HPDE6-E6E7 (cell line): Measurements from ENCODE around the gene SULF2.

Source experiments
- DNase-seq: peaks from one replicate; pipeline ENCODE4 v3.0.0; 2011; ENCODE audit warnings: missing footprints; ENCODE audit errors: extremely low spot score

Gene SULF2

DNA sequence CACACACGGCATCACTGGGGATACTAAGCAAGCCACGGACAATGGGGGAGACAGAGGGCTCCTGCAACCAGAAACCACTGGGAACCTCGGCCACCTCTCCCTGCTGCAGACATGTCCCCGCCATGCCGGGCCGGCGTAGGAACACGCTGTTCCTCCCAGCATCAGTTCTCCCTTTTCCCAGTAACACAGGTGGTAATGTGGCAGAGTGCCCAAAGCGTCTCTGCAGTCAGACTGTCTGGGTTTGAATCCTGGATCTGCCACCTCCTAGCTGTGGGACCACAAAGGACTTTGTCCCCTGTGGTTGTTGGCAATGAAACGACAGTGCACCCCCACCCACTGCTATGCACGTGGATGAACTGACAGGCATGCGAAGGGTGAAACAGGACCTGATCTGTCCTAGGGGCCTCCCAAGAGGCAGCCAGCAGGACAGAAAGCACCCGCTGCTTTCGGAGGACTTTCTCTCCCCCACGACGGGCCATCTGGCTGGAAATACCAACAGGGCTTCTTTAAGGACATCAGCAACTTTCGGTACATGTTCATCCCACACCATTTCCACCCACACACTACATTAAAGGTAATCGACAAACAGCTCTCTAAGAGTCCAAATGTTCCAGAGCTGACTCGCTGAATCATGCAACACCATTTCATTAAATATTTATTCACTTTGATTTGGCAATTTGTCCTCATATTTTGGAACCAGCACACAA lies 74.1 kb downstream of the SULF2 start:
- DNase-seq = no peak

DNA sequence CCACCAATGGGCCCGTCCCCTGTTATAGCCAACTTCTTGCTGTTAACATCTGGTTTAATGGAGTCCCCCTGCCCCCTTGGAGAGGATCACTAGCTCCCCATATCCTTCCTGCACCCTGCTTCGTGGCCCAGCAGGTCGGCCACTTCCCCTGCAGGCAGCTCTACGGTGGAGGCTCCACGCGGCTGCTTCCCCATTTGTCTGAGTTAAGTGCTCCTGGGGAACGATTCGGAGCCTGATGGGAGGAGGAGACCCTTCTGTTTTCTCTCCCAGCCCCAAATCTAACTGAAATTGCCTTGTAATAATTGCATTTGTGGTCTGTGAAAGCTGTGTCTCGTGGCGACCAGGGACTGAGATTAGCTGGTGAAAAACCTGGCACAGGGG lies 74.6 kb downstream of the SULF2 start:
- DNase-seq = no peak

DNA sequence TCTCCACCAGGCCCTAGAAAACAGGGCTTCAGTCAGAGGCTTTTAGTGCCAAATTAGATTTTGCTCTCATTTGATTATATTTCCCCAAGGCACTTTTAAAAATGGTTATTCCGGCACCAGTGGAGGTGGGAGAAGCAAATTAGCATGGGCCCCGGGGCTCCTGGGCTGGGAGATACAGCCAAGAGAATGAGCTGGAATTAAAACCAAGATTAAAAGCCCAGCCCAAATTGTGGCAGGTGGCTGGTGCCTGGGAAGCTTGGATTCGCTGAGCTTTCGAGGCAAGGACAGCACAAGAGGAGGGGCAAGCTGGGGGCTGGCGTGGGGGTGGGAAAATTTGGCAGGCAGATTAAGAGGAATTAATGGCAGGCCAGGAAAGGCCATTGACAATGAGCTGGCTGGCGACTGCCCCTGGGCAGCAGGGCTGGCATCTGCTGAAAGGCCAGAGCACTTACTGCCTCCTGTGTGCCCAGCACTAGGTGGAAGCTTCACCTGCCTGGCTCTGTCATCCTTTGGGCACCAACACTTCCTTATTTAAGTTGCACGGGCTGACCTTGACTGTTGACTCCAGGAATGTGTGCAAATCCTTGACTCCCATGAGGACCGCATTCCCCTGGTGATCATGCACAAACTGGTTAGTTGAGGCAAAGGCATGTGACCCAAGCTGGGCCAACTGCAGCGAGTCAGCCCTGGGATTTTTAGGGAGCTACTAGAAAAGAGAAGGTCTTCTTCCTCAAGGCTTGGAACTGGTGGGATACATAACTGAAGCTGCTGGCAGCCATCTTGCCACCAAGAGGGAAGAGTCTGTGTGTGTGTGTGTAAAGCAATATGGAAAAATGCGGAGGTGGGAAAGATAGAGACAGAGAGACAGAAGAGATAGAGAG lies 76.1 kb downstream of the SULF2 start:
- no peak for DNase-seq

DNA sequence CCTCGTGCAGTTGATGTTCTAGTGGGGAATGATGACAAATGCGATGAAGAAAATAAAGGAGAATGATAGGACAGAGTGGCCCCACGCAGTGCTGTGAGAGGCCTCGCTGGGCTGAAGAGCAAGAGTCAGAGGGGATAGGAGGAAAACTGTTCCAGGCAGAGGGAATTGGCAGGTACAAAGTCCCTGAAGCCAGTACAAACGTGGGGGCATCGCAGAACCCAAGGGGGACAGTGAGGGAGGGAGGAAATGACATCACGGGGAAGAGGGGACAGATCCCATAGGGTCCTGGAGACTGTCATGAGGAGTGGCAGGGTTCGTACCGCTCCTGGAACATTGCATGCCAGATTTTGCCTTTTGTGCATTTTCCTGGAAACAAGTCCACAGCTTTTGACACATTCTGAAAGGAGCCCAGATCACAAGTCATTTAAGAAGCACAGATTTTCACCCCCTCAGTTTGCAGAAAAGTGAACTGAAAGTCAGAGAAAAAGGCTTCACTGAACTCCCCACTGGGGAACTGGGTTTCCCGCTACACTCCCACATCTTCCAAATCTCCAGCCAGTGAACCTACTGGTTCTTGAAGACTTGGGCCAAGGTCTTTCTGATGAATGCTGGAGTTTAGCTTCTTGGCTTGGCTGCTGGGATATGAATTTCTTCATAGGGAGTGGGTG lies 77.0 kb downstream of the SULF2 start:
- no peak for DNase-seq

DNA sequence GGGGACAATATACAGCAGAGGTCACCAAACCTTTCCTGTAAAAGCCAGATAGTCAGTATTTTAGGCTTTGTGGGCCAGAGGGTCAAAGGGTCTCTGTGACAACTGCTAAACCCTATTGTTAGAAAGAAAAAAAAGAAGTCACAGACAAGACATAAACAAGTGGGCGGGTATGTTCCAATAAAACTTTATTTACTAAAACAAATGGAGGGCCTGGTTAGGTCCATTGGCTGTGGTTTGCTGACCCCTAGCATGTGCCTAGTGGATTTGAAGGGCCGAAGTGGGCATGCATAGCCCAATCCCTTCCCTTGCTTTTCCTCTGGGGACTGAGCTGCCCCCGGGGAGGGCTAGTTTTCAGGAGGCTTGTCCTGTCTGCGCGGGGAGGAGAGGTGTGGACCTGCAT lies 78.9 kb downstream of the SULF2 start:
- no peak for DNase-seq

DNA sequence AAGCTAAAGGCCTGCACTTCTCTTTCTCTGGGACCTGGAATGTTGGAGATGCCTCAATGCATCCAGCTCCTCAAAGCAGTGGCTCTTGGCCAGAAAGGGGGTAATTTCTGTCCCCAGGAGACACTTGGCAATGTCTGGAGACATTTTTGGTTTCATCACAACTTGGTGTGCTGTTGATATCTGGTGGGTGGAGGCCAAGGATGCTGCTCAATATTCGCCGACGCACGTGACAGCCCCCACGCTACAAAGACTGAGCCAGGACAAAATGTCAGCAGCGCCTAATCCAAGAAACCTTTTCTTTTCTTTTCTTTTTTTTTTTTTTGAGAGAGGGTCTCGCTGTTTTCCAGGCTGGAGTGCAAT lies 79.8 kb downstream of the SULF2 start:
- no peak for DNase-seq

DNA sequence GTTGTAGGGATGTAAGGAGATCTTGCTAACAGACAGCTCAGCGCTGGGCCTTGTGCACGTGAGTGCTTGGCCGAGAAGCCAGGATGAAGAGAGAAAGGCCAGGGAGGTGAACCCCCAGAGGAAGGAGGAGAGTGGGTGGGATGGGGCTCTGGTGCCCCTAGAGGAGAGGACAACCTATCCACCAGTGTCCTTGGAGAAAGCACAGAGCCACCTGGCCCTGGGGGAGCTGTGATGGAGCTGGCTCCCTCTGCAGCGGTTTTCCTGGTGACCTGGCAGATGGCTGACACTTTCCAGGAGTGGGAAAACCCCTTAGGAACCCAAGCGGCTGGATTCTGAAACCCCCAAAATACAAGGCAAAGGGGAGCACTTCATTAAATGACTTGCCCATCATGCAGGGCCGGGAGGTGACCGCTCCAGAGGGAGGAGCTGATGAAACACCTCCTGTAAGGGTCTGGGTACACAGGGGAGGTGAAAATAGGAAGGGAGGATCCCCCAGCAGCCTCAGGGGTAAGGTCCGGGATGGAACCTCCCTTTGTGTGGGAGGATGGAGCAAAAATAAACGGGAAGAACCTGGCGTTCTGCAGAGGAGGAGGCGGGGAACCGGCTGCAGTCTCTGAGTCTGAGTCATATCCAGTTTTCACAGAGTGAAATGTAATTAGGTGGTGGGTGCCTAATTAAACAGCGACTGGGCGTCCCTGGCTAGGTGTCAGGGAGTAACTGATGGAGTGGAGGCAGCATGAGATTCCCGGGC lies 80.4 kb downstream of the SULF2 start:
- peak; percentile 38 for DNase-seq

DNA sequence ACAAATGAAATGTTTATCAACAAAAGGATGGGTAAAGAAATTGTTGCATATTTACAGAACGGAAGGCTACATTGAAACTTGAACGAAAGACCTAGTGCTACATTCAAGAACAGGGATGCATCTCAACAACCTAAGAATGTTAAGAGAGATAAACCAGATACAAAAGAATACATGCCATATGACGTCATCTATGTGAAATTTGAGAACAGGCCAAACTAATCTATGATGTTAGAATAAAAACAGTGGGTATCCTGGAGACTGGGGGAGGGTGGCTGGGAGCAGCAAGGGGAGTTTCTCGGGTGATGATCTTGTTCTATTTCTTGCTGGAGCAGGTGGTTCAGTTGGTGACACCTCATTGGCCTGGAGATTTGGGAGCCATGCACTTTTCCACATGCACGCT lies 81.5 kb downstream of the SULF2 start:
- no peak for DNase-seq

DNA sequence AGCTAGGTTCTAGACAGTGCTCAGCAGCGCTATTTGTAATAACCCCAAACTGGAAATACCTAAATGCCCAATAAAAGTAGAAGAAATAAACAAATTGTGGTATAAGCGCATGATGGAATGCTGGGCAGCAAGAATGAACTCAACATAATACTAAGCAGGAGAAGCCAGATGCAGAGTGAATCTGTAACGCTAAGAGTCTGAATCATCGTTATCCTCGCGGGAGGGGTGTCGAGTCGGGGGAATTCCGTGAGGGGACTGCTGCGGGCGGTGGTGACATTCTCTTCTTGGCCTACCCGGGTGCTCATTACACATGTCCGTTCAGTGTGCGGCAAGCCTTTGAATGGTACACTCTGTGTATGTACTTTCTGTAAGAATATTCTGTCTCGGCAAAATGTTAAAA lies 83.7 kb downstream of the SULF2 start:
- DNase-seq = no peak

DNA sequence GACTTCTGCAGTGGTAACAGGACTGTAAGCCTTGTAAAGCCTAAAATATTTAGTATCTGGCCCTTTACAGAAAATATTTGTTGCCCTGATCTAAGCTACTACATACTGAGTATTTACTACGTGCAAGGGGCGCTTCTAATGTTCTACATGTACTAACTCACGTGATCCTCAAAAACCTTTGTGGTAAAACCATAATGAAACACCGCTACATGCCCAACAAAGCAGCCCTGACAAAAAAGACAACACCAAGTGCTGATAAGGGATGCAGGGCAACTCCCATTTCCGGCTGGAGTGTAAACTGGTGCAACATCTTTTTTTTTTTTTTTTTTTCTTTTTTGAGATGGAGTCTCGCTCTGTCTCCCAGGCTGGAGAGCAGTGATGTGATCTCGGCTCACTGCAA lies 85.0 kb downstream of the SULF2 start:
- DNase-seq = no peak

DNA sequence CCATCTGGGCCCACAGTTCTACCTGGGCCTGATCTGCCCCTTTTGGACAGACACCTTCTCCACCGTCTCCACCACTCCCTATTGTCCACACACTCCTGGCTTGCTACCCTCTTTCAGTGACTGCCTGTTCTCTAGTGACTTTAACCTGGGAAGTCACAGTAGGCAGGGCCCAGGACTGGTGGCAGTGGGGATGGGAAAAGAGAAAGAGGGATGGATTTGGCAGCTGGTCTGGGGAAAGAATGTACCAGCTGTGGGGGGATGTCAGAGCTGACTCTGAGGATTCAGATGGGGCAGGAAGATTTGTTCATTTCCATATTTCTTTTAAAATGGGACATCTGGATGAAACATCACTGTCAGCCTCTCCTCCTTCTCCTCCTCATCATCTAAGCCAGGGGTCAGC lies 85.5 kb downstream of the SULF2 start:
- no peak for DNase-seq

DNA sequence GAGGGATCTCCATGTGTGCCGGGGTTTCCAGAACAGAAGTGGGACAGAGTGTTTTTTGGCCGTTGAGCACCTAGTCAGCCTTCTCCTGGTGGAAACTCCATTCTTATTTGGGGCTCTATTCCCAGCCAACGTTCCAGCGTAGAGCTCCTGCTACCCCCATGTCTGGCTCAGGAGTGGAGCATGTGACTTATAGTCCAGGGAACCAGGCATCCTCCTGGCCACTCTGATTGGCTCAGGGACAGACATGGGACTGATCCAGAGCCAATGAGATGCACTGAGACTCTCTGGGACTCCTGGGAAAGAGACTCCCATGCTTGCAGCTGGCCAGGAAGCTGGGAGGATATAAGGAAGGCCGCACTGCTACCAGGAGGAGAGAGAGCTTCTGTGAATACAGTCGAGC lies 87.1 kb downstream of the SULF2 start:
- no peak for DNase-seq

DNA sequence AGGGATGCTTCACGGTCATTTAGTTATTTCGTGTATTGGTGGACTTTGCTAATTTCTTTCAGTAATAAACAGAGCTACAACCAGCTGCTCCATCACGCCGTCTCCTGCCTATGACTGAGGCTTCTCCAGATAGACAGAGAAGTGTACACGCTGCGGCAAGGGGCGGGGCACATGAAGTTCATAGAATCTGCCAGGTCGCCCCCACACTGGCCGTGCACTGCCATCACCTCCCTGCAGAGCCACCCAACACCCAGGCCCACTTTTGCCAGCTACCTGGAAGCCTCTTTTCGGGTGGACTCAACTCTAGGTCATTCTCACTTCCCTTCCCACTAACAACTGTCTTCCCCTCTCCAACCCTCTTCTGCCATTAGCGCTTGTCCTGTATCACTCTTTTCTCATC lies 88.4 kb downstream of the SULF2 start:
- no peak for DNase-seq

DNA sequence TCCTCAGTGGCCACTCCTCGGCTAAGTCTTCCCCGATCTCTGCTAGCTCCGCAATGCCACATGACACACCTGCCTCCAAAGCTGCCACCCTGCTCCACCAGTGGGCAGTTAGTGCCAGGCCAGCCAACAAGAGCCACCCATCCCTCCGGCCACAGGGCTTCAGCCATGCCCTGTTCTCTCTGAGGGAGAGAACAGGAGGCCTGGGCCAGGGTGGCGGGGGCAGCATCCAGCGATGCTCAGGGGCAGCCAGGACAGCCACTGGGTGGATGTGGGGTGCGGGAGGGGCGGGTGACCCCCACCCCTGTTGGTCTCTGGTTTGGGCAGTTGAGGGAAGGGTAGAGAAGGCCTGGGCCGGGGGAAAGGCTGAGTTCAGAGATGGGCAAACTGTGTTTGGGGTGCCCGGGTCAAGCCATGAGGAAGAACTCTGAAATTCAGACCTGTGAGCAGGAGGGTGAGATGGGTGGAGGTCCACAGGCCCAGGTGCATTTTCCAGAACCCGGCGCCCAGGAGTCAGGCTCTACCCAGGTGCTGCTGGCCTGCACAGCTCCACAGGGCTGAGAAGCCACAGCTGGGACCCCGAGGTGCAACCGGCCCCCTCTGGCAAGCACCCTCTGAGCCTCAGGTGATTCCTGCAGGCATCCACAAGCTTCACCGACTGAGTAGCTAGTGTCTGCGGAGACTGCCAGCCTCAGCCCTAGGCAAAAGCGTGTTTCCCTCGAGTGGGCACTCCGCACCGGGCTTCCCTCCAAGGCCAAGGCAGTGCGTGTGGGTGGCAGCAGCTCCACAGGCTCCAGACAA lies 91.1 kb downstream of the SULF2 start:
- DNase-seq = no peak

DNA sequence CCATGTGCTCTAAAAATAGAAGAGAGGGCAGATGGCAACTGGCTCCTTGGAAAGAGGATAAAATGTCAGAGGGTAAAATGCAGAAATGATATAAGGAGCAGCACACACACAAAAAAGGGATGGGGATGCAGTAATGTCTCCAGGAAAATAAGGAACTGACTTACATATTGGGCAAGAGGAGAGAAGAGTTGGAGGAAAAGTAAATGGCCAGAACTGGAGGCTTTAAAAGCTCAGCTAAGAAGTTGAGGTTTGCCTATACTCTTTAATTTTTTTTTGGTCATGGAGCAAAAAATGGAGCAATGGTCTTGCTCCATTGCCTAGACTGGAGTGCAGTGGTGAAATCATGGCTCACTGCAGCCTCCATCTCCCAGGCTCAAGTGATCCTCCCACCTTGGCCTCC lies 93.7 kb downstream of the SULF2 start:
- no peak for DNase-seq

DNA sequence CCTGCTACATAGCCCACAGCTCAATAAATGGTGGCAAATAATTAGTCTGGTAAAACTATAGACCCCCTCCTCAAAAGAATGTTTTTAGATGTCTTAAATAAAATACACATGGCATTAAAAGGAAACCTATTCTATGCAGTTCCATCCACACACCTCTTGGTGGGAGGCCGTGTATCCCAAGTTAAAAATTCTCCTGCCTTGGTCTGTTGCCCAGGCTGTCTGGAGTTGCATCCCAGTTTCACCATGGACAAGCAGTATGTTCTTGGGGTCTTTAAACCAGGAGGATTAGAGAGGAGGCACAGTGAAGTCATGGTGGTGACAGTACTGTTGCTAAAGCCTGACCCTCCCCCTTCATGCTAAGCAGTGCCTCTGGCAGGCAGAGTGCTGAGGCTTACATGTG lies 95.5 kb downstream of the SULF2 start:
- no peak for DNase-seq

DNA sequence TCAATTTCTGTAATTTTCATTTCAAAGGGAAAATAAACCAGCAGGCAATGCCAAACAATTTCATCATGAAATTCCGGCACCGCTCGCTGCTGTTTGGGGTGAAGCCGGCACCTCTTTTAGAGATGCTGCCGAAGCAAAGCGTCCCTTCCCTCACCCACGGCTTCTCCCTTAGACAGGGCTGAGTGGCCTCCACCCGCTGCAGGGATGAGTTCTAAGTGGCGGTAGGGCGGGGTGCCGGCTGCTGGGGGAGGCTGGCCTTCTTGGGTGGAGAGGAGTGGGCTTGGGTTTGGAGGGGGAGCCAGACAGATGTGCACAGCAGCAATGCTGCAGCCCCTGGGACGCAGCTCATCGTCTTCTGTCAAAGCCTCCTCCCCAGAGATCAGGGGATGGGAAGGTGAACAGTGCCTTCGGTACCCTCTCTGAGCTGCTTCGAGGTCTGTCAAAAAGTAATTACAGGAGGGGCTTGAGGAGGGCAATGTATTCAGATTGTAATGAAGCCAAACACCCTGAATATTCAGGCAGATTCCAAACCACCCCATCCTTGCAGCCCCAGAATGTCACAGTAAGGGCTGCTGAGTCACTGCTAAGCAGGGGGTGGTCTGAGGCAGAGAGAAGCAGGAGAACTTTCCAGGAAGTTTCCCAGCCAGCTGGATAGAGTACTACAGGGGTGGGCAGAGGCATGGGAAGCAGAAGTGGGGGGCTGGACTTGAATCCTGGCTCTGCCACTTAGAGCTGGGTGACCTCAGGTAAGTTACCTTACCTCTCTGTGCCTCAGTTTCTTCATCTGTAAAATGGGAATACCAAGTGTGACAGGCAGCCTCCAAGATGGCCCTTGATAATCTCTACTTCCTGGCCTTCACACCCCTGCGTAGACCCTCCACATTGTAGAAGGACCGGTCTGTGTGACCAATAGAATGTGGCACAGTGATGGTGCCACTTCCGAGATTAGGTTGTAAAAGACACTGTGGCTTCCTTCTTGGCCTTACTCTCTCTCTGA lies 96.6 kb downstream of the SULF2 start:
- DNase-seq = no peak

DNA sequence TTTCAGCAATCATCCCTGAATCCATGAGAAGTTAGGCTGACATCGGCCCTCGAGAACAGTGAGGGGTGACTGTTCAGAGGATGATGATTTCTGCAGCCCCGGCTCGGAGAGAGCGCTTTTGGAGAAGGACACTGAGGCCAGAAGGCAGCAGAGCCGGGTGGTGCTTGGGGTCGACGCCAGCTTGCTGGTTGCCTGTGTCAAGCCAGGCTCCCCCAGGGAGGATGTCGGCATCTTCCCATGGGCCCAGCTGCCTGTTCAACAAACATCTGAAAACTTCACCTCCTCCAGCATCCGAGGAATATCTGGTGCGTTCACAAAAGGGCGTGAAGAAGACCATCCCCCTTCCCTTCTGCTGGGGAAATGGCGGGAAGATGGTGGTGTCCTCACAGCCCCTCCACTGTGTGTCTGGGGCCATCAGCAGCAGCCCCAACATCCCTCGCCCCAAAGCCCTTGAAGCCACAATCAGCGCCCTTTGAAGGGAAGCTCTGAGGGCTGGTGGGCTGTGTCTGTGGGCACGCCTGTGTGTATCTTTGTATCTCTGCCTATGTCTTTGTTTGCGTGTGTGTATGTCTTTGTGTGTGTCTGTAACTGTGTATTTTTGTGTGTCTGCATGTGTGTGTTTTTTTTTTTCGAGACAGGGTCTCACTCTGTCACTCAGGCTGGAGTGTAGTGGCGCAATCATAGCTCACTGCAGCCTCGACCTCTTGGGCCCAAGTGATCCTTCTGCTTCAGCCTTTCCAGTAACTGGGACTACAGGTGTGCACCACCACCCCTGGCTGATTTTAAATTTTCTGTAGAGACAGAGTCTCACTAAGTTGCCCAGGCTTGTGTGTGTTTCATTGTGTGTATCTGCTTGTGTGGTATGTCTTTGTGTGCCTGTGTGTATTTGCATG lies 97.9 kb downstream of the SULF2 start:
- DNase-seq = no peak

DNA sequence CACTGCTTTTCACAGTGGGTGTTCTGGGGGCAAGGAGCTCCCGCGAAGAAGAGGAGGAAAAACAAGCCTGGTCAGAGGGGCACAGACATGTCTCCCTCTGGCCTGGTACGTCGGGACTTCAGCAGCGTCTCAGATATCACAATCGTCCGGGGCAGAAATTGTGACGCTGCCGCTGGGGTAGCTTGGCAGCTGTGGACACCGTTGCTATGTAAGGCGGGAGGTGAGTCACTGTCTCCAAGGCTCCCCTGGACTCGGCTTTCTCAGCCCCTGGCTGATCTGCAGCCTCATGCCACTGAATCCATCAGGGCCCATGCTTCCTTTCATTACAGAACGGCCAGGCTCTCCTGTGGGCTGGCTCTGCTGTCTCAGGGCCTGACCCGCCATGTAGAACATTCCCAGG lies 98.7 kb downstream of the SULF2 start:
- DNase-seq = no peak
